ENCODE results near the gene HIVEP3.

GRCh38 chr1:41507110-41507720 lies 411.5 kb downstream of the HIVEP3 start:
- no peak for TF ChIP-seq CTCF (IDR thresholded peaks at IDR 0.05; ENCODE audit: borderline replicate concordance, extremely low read depth, low read length, poor library complexity, severe bottlenecking)
- no peak for TF ChIP-seq EZH2 (IDR thresholded peaks at IDR 0.05; ENCODE audit: borderline replicate concordance, low read depth, low read length, severe bottlenecking)

All from DND-41 (cell line).